ENCODE measurements around the gene EMSY.

GRCh38 chr11:76597533-76598425 is 153.0 kb downstream of the EMSY start:
- TF ChIP-seq POLR2A (IDR thresholded peaks at IDR 0.05) (no peak), CTCF (IDR thresholded peaks at IDR 0.05) (no peak), POLR2AphosphoS5 (IDR thresholded peaks at IDR 0.05) (no peak)
